Fibroblast of skin of back (primary cell): ENCODE results near the gene SLC25A15.
A peak's percentile ranks its signal among the peaks of the same experiment; 100 is the strongest.
"Not testable (repeated sequence)": the region's sequence is repeated elsewhere in the genome, so short reads cannot be mapped to it uniquely, and the experiment has no call there.

Source experiments
- DNase-seq: peaks from one replicate; pipeline ENCODE4 v3.0.0-alpha.2; 2013

Gene SLC25A15

GRCh38 chr13:40781717-40782116, 7.7 kb upstream of the SLC25A15 start:
- no peak for DNase-seq

- not testable (repeated sequence) for DNase-seq
Observed at GRCh38 chr13:40782971-40783370, 6.4 kb upstream of the SLC25A15 start.

- no peak for DNase-seq
Observed at GRCh38 chr13:40784540-40784939, 4.9 kb upstream of the SLC25A15 start.

- no peak for DNase-seq
Observed at GRCh38 chr13:40786568-40786996, 2.8 kb upstream of the SLC25A15 start.

GRCh38 chr13:40787062-40787461, 2.3 kb upstream of the SLC25A15 start:
- DNase-seq = no peak

GRCh38 chr13:40788540-40789274, 704 bp upstream of the SLC25A15 start:
- DNase-seq = not testable (repeated sequence)

GRCh38 chr13:40790154-40790616, 774 bp downstream of the SLC25A15 start:
- DNase-seq = no peak

- DNase-seq = no peak
Observed at GRCh38 chr13:40792284-40793051, 3.1 kb downstream of the SLC25A15 start.

- DNase-seq = no peak
Observed at GRCh38 chr13:40793339-40793738, 3.9 kb downstream of the SLC25A15 start.

- no peak for DNase-seq
Observed at GRCh38 chr13:40794414-40795368, 5.3 kb downstream of the SLC25A15 start.

GRCh38 chr13:40796649-40797048, 7.2 kb downstream of the SLC25A15 start:
- DNase-seq = no peak

- no peak for DNase-seq
Observed at GRCh38 chr13:40798380-40798779, 9.0 kb downstream of the SLC25A15 start.

- DNase-seq = no peak
Observed at GRCh38 chr13:40799508-40799907, 10.1 kb downstream of the SLC25A15 start.

- no peak for DNase-seq
Observed at GRCh38 chr13:40800559-40800958, 11.1 kb downstream of the SLC25A15 start.

- DNase-seq = no peak
Observed at GRCh38 chr13:40801255-40802217, 12.1 kb downstream of the SLC25A15 start.

GRCh38 chr13:40803316-40803715, 13.9 kb downstream of the SLC25A15 start:
- no peak for DNase-seq

GRCh38 chr13:40806241-40806640, 16.8 kb downstream of the SLC25A15 start:
- no peak for DNase-seq

GRCh38 chr13:40809471-40809870, 20.1 kb downstream of the SLC25A15 start:
- DNase-seq = no peak

- DNase-seq = no peak
Observed at GRCh38 chr13:40812102-40812501, 22.7 kb downstream of the SLC25A15 start.

GRCh38 chr13:40812724-40813445, 23.5 kb downstream of the SLC25A15 start:
- DNase-seq = peak; percentile 17
